OCI-LY7 (cell line): ENCODE data around the gene DENND10. TPM values are rescaled to one million over a fixed set of nuclear protein-coding genes. Genes with fewer than 3 reads are reported as not detected.

Source experiments
- BruUV-seq: library from RNA; stranded (reverse); fragments of 400-500 nt; replicated peaks from 2 replicates; lab custom pipeline; 2021; lab: Mats Ljungman, UMichigan
- CTCF ChIA-PET: fragments of 300-600 bp; sonication (Branson Sonifier 250); formaldehyde crosslinking; loops from one replicate; lab custom pipeline; 2022; ENCODE audit warnings: antibody characterized with exemption; ENCODE audit not compliant: unreplicated experiment; lab: Charles Lee
- POLR2A ChIA-PET: fragments of 300-600 bp; sonication (Branson Sonifier 250); formaldehyde crosslinking; loops from one replicate; lab custom pipeline; 2022; ENCODE audit warnings: antibody characterized with exemption; lab: Charles Lee
- DNase-seq: peaks from one replicate; pipeline ENCODE4 v3.0.0-alpha.2; 2015; ENCODE audit warnings: low spot score
- H2AFZ ChIP-seq: fragments of 200-600 bp; sonication (generic), shearing (Covaris generic); 2 replicates; pipeline ENCODE4 v1.6.1; 2014; ENCODE audit warnings: mild to moderate bottlenecking, antibody characterized with exemption, low read length, moderate library complexity
- H3K27ac ChIP-seq: fragments of 200-600 bp; sonication (generic); 2 replicates; pipeline ENCODE4 v1.5.1; 2014; ENCODE audit warnings: mixed run types, low read depth, mild to moderate bottlenecking, moderate library complexity, low read length, inconsistent platforms; ENCODE audit not compliant: poor library complexity, severe bottlenecking
- H3K36me3 ChIP-seq: fragments of 200-600 bp; sonication (generic); 2 replicates; pipeline ENCODE4 v1.6.1; 2014; ENCODE audit warnings: mild to moderate bottlenecking, antibody characterized with exemption, low read length, moderate library complexity, mixed read lengths; ENCODE audit not compliant: insufficient read depth
- H3K4me1 ChIP-seq: fragments of 200-600 bp; sonication (generic); 2 replicates; pipeline ENCODE4 v1.5.1; 2014; ENCODE audit warnings: mild to moderate bottlenecking, low read length; ENCODE audit not compliant: insufficient read depth, poor library complexity, severe bottlenecking
- H3K4me2 ChIP-seq: fragments of 200-600 bp; sonication (generic); 2 replicates; pipeline ENCODE4 v1.6.1; 2014; ENCODE audit warnings: mild to moderate bottlenecking, low read length
- H3K4me3 ChIP-seq: fragments of 200-600 bp; sonication (generic); 2 replicates; pipeline ENCODE4 v1.5.1; 2014; ENCODE audit warnings: mild to moderate bottlenecking, low read depth, low read length; ENCODE audit not compliant: poor library complexity, severe bottlenecking
- H3K79me2 ChIP-seq: fragments of 200-600 bp; sonication (generic); 2 replicates; pipeline ENCODE4 v1.6.1; 2016; ENCODE audit warnings: low read depth, mild to moderate bottlenecking, low read length, moderate library complexity, mixed read lengths; ENCODE audit not compliant: insufficient read depth
- H3K9me2 ChIP-seq: fragments of 200-600 bp; sonication (generic); 2 replicates; pipeline ENCODE4 v1.6.1; 2016; ENCODE audit warnings: mild to moderate bottlenecking, low read length, mixed read lengths; ENCODE audit not compliant: insufficient read depth
- H3K9me3 ChIP-seq: fragments of 200-600 bp; sonication (generic); 2 replicates; pipeline ENCODE4 v1.6.1; 2014; ENCODE audit warnings: mild to moderate bottlenecking, mixed run types, low read length, mixed read lengths
- H4K20me1 ChIP-seq: fragments of 200-600 bp; sonication (generic); 2 replicates; pipeline ENCODE4 v1.6.1; 2014; ENCODE audit warnings: mild to moderate bottlenecking, antibody characterized with exemption, low read length, moderate library complexity, mixed read lengths; ENCODE audit not compliant: insufficient read depth
- EZH2phosphoT487 ChIP-seq: fragments of 200-600 bp; sonication (generic); IDR thresholded peaks from 2 replicates; pipeline ENCODE4 v1.6.1; 2018; ENCODE audit warnings: low read depth, borderline replicate concordance, mild to moderate bottlenecking, mixed run types, antibody characterized with exemption, low read length, moderate library complexity, mixed read lengths
- intact Hi-C: fragments of 100-400 bp; cut with micrococcal nuclease; formaldehyde crosslinking; loops from one replicate; pipeline ENCODE4 v1.10.0; 2022; ENCODE audit not compliant: unreplicated experiment
- total RNA-seq, 2 experiments: library from RNA; depleted of rRNA in 1 of 2; stranded (reverse); fragments of >200 nt in 1 of 2; shearing (Covaris generic) in 1 of 2; gene quantifications; 2 replicates each; pipeline ENCODE4 v1.2.3, GENCODE V29; 2014 to 2022
- TF ChIP-seq, protein P1 (sequence below): fragments of 200-600 bp; sonication (generic); conservative IDR thresholded peaks from 2 replicates; pipeline ENCODE4 v1.5.1; 2014; ENCODE audit warnings: mild to moderate bottlenecking, antibody characterized with exemption, low read length, moderate library complexity, mixed read lengths

Gene DENND10
- total RNA-seq, 2 experiments from 2014 or later = 17.8 to 27.1 TPM

- TF ChIP-seq EZH2phosphoT487 = no peak
- TF ChIP-seq, protein P1, sequence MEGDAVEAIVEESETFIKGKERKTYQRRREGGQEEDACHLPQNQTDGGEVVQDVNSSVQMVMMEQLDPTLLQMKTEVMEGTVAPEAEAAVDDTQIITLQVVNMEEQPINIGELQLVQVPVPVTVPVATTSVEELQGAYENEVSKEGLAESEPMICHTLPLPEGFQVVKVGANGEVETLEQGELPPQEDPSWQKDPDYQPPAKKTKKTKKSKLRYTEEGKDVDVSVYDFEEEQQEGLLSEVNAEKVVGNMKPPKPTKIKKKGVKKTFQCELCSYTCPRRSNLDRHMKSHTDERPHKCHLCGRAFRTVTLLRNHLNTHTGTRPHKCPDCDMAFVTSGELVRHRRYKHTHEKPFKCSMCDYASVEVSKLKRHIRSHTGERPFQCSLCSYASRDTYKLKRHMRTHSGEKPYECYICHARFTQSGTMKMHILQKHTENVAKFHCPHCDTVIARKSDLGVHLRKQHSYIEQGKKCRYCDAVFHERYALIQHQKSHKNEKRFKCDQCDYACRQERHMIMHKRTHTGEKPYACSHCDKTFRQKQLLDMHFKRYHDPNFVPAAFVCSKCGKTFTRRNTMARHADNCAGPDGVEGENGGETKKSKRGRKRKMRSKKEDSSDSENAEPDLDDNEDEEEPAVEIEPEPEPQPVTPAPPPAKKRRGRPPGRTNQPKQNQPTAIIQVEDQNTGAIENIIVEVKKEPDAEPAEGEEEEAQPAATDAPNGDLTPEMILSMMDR = no peak
- H3K4me2 ChIP-seq = no peak overlapping the region
- intact Hi-C loops = no loop called here
- H3K27ac ChIP-seq = no peak overlapping the region
- no peaks in the 10 kb centered on the region for H3K4me1 ChIP-seq
- H3K79me2 ChIP-seq = no peaks in the 10 kb centered on the region
- H2AFZ ChIP-seq = no peak overlapping the region
- no peak for DNase-seq
- ChIA-PET CTCF (no interaction called here), POLR2A (interaction anchor here (0.6 to 0.7 kb wide), 4 partner anchors 9 to 691 kb away, joined by 3 to 6 read pairs (median 4); no protein-coding TSS in a partner anchor)
- H4K20me1 ChIP-seq = no peaks in the 10 kb centered on the region
- no peak overlapping the region for H3K4me3 ChIP-seq
- H3K9me3 ChIP-seq = no peaks in the 10 kb centered on the region
- no TSS peak for BruUV-seq
- peaks cover 48% of the 10 kb centered on the region for H3K36me3 ChIP-seq
- no peaks in the 10 kb centered on the region for H3K9me2 ChIP-seq
Measured at GRCh38 chr10:119112056-119112455, 8.1 kb downstream of the DENND10 start.

DNA sequence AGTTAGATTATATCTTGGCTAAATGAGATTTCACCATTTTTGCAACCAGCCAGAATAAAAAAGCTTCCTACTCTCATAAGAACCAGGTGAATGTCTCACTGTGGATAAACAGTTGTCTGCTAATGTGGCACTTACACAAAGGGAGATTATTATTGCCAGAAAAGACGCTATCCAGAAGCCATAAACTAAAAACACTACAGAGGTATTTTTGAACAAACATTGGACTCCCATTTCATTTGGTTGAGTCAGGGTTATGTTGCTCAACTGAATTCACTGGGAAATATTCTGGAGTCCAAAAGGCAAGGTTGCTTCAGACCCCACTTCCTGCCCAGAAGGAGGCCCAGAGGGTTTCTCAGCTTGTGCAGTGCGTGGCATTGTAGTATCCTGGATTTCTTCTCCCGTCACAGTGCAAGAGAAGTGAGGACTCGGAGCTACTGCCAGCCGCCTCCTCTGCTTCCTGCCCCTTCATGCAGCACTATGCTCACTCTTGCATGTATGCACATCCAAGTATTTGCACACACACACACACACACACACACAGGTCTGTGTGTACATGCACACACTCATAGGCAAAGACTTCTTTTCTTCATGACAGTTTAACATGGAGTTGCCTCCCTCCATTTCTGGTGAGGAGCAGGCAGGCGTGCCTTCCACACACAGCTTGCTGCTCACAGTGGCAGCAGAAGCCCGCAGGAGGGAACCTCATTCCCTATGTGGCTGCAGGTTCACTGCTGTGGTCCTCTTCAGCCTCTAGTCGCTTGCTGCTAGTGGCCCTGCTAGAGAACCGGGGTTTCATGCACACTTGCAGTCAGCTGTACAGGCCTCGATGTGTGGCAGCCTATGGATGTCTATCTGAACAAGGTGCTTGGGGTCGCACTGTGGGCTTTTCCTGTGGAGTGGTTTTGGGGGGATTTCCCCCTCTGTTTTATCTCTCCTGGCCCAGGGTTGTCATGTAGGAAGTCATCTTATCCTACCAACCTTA, 10.1 kb downstream of the DENND10 start:
- Histone ChIP-seq H4K20me1 (no peaks in the 10 kb centered on the region), H2AFZ (no peak overlapping the region), H3K79me2 (no peaks in the 10 kb centered on the region), H3K36me3 (peaks cover 51% of the 10 kb centered on the region), H3K9me2 (no peaks in the 10 kb centered on the region), H3K4me3 (no peak overlapping the region), H3K4me2 (no peak overlapping the region), H3K27ac (no peak overlapping the region), H3K4me1 (no peaks in the 10 kb centered on the region), H3K9me3 (no peaks in the 10 kb centered on the region)
- ChIA-PET CTCF (no interaction called here), POLR2A (interaction anchor here (0.7 to 1.4 kb wide), 2 partner anchors 189 to 194 kb away, joined by 3 read pairs; no protein-coding TSS in a partner anchor)
- no TSS peak for BruUV-seq
- DNase-seq = no peak
- TF ChIP-seq, protein P1 = no peak
- TF ChIP-seq EZH2phosphoT487 = no peak
- intact Hi-C loops = no loop called here

- H3K79me2 ChIP-seq = no peaks in the 10 kb centered on the region
- no peaks in the 10 kb centered on the region for H3K9me2 ChIP-seq
- CTCF ChIA-PET = no interaction called here
- BruUV-seq = no TSS peak
- POLR2A ChIA-PET = interaction anchor here (0.5 to 1.7 kb wide), 4 partner anchors 12 to 192 kb away, joined by 3 to 6 read pairs (median 3); partner anchors contain the start of gene DENND10
- H3K4me2 ChIP-seq = no peak overlapping the region
- no peaks in the 10 kb centered on the region for H4K20me1 ChIP-seq
- peaks cover 17% of the 10 kb centered on the region for H3K4me1 ChIP-seq
- TF ChIP-seq, protein P1 = no peak
- TF ChIP-seq EZH2phosphoT487 = no peak
- DNase-seq = no peak
- no peak overlapping the region for H2AFZ ChIP-seq
- H3K36me3 ChIP-seq = peaks cover 52% of the 10 kb centered on the region
- H3K27ac ChIP-seq = no peak overlapping the region
- no peak overlapping the region for H3K4me3 ChIP-seq
- intact Hi-C loops = no loop called here
- H3K9me3 ChIP-seq = no peaks in the 10 kb centered on the region
Measured at GRCh38 chr10:119115926-119116325, 12.0 kb downstream of the DENND10 start.
